Retina (tissue), 1 donor: Measurements from ENCODE around the gene AKAP13.
"Not testable (repeated sequence)": the region's sequence is repeated elsewhere in the genome, so short reads cannot be mapped to it uniquely, and the experiment has no call there.

ENCODE experiments used
- DNase-seq: peaks from one replicate; pipeline ENCODE4 v3.0.0-alpha.2; 2016

The AKAP13 gene

GRCh38 chr15:85350395-85350794 lies 30.0 kb upstream of the AKAP13 start:
- DNase-seq: no peak

GRCh38 chr15:85351501-85351900 lies 28.9 kb upstream of the AKAP13 start:
- not testable (repeated sequence) for DNase-seq

GRCh38 chr15:85351965-85352364 lies 28.4 kb upstream of the AKAP13 start:
- DNase-seq: no peak

- no peak for DNase-seq
These were observed 26.9 kb upstream of the AKAP13 start for GRCh38 chr15:85353516-85353915.

- no peak for DNase-seq
These were observed 25.9 kb upstream of the AKAP13 start for GRCh38 chr15:85354461-85354860.

GRCh38 chr15:85354948-85355347 lies 25.5 kb upstream of the AKAP13 start:
- no peak for DNase-seq

GRCh38 chr15:85356276-85356675 lies 24.1 kb upstream of the AKAP13 start:
- no peak for DNase-seq

- DNase-seq: no peak
These were observed 19.1 kb upstream of the AKAP13 start for GRCh38 chr15:85361323-85361722.

GRCh38 chr15:85362436-85363081 lies 17.8 kb upstream of the AKAP13 start:
- DNase-seq: no peak

GRCh38 chr15:85365980-85366379 lies 14.4 kb upstream of the AKAP13 start:
- DNase-seq: no peak

GRCh38 chr15:85367741-85368140 lies 12.7 kb upstream of the AKAP13 start:
- no peak for DNase-seq

- DNase-seq: no peak
These were observed 5.6 kb upstream of the AKAP13 start for GRCh38 chr15:85374831-85375230.

- no peak for DNase-seq
These were observed 3.1 kb upstream of the AKAP13 start for GRCh38 chr15:85377269-85377668.

- DNase-seq: no peak
These were observed 2.4 kb upstream of the AKAP13 start for GRCh38 chr15:85377986-85378385.

GRCh38 chr15:85379403-85380131 lies 836 bp upstream of the AKAP13 start:
- no peak for DNase-seq

GRCh38 chr15:85380812-85381642 lies 624 bp downstream of the AKAP13 start:
- peak; percentile 72 for DNase-seq

GRCh38 chr15:85381850-85382751 lies 1.7 kb downstream of the AKAP13 start:
- no peak for DNase-seq

GRCh38 chr15:85382942-85383341 lies 2.5 kb downstream of the AKAP13 start:
- no peak for DNase-seq

GRCh38 chr15:85383470-85384148 lies 3.2 kb downstream of the AKAP13 start:
- DNase-seq: no peak

- DNase-seq: no peak
These were observed 5.9 kb downstream of the AKAP13 start for GRCh38 chr15:85386261-85386660.

- no peak for DNase-seq
These were observed 8.3 kb downstream of the AKAP13 start for GRCh38 chr15:85388566-85389305.
